Cardiac muscle cell (in vitro differentiated cells and primary cell): Measurements from ENCODE around the gene GFAP. TPM values are rescaled to one million over a fixed set of nuclear protein-coding genes. Genes with fewer than 3 reads are reported as not detected.

Source experiments
- DNase-seq, 2 donors: peaks; one replicate each; pipeline versions ENCODE4 v3.0.0 to v3.0.0-alpha.2; 2010 to 2017; ENCODE audit warnings: low read depth in 1 of 2, low spot score in 1 of 2
- H3K27ac ChIP-seq: fragments of 200-600 bp; sonication (generic); 2 replicates; pipeline ENCODE4 v1.5.1; 2016
- H3K27me3 ChIP-seq: fragments of 200-600 bp; sonication (generic); 2 replicates; pipeline ENCODE4 v1.6.0; 2016; ENCODE audit warnings: control low read depth
- H3K36me3 ChIP-seq: fragments of 200-600 bp; sonication (generic); 2 replicates; pipeline ENCODE4 v1.5.1; 2016; ENCODE audit warnings: control low read depth
- H3K4me1 ChIP-seq: fragments of 200-600 bp; sonication (generic); 2 replicates; pipeline ENCODE4 v1.8.1; 2017; ENCODE audit warnings: low read depth, mild to moderate bottlenecking, mixed run types
- H3K4me3 ChIP-seq: fragments of 200-600 bp; sonication (generic); 2 replicates; pipeline ENCODE4 v1.5.1; 2016; ENCODE audit warnings: mild to moderate bottlenecking
- H3K9me3 ChIP-seq: fragments of 200-600 bp; sonication (generic); 2 replicates; pipeline ENCODE4 v1.5.1; 2017; ENCODE audit warnings: low read depth, mild to moderate bottlenecking, control low read depth
- CTCF ChIP-seq: IDR thresholded peaks from 2 replicates; pipeline ENCODE4 v1.5.1; 2012; ENCODE audit warnings: low read depth, mild to moderate bottlenecking, low read length
- polyA plus RNA-seq: library from polyadenylated mRNA; unstranded; fragments of >200 nt; fragmentation: Nextera tagmentation; extraction: Ambion mirVana; gene quantifications from 2 replicates; pipeline ENCODE4 v1.2.1, GENCODE V29; 2016
- total RNA-seq: library from RNA; depleted of rRNA; stranded (reverse); fragments of >200 nt; gene quantifications from 2 replicates; pipeline ENCODE4 v1.2.3, GENCODE V29; 2016

Gene GFAP
- total and polyA plus RNA-seq, 2 experiments from 2014 or later, result 3.5 to 7.0 TPM

- no peaks in the 10 kb centered on the region for H3K4me1 ChIP-seq
- no peak for DNase-seq
- H3K4me3 ChIP-seq, result no peak overlapping the region
- no peaks in the 10 kb centered on the region for H3K27me3 ChIP-seq
- no peaks in the 10 kb centered on the region for H3K9me3 ChIP-seq
- H3K27ac ChIP-seq, result no peak overlapping the region
- H3K36me3 ChIP-seq, result no peaks in the 10 kb centered on the region
- TF ChIP-seq CTCF, result no peak
These were observed 11.0 kb downstream of the GFAP start for GRCh38 chr17:44904001-44904984.

- peaks cover 3% of the 10 kb centered on the region for H3K4me1 ChIP-seq
- no peaks in the 10 kb centered on the region for H3K27me3 ChIP-seq
- TF ChIP-seq CTCF, result no peak
- no peak for DNase-seq
- no peak overlapping the region for H3K27ac ChIP-seq
- no peaks in the 10 kb centered on the region for H3K9me3 ChIP-seq
- no peak overlapping the region for H3K4me3 ChIP-seq
- no peaks in the 10 kb centered on the region for H3K36me3 ChIP-seq
These were observed 12.2 kb downstream of the GFAP start for GRCh38 chr17:44903012-44903685.

GRCh38 chr17:44902135-44902760 lies 13.1 kb downstream of the GFAP start:
- TF ChIP-seq CTCF, result no peak
- Histone ChIP-seq H3K4me1 (peaks cover 6% of the 10 kb centered on the region), H3K4me3 (no peak overlapping the region), H3K36me3 (no peaks in the 10 kb centered on the region), H3K9me3 (no peaks in the 10 kb centered on the region), H3K27ac (no peak overlapping the region), H3K27me3 (no peaks in the 10 kb centered on the region)
- DNase-seq, result no peak

GRCh38 chr17:44901411-44901921 lies 13.8 kb downstream of the GFAP start:
- TF ChIP-seq CTCF, result peak; percentile 21
- Histone ChIP-seq H3K4me1 (peaks cover 6% of the 10 kb centered on the region), H3K4me3 (no peak overlapping the region), H3K9me3 (no peaks in the 10 kb centered on the region), H3K36me3 (no peaks in the 10 kb centered on the region), H3K27me3 (no peaks in the 10 kb centered on the region), H3K27ac (no peak overlapping the region)
- DNase-seq, result peak in 1 of 2 donors; percentile 58

- Histone ChIP-seq H3K4me1 (peaks cover 6% of the 10 kb centered on the region), H3K4me3 (no peak overlapping the region), H3K36me3 (no peaks in the 10 kb centered on the region), H3K9me3 (no peaks in the 10 kb centered on the region), H3K27ac (no peak overlapping the region), H3K27me3 (no peaks in the 10 kb centered on the region)
- TF ChIP-seq CTCF, result no peak
- peak in 1 of 2 donors; percentile 95 for DNase-seq
These were observed 14.4 kb downstream of the GFAP start for GRCh38 chr17:44900894-44901293.
